Measurements from ENCODE around the gene PCDH17.

The PCDH17 gene

DNA sequence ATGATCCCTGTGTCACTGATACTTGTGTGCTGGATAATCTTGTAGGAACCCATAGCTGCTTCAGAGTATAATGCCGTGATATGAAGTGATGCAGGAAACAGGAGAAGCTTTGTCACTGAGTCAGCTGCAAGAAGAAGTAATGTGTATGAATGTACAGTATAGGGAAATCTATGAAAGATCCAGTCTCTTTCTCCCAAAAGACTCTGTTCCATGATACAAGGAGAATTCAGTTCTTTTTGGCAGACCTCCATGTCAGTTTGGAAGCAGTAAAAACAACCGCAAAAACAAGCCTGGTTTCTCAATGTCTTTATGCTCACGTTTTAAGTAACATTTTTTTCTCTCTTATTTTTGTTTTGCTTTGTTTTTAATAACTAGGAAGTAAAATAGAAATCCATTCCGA is 33.9 kb downstream of the PCDH17 start:
- Histone ChIP-seq H3K9me3 (ENCODE audit: severe bottlenecking) (no peaks in the 10 kb centered on the region), H3K27ac (no peak overlapping the region), H3K4me3 (ENCODE audit: low read depth, low read length) (no peak overlapping the region), H3K27me3 (ENCODE audit: insufficient read depth, low read depth, severe bottlenecking) (no peaks in the 10 kb centered on the region), H3K36me3 (no peaks in the 10 kb centered on the region)
- no peak for DNase-seq
- TF ChIP-seq, protein P1, sequence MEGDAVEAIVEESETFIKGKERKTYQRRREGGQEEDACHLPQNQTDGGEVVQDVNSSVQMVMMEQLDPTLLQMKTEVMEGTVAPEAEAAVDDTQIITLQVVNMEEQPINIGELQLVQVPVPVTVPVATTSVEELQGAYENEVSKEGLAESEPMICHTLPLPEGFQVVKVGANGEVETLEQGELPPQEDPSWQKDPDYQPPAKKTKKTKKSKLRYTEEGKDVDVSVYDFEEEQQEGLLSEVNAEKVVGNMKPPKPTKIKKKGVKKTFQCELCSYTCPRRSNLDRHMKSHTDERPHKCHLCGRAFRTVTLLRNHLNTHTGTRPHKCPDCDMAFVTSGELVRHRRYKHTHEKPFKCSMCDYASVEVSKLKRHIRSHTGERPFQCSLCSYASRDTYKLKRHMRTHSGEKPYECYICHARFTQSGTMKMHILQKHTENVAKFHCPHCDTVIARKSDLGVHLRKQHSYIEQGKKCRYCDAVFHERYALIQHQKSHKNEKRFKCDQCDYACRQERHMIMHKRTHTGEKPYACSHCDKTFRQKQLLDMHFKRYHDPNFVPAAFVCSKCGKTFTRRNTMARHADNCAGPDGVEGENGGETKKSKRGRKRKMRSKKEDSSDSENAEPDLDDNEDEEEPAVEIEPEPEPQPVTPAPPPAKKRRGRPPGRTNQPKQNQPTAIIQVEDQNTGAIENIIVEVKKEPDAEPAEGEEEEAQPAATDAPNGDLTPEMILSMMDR (IDR thresholded peaks at IDR 0.05; ENCODE audit: low read depth, low read length), result no peak

DNA sequence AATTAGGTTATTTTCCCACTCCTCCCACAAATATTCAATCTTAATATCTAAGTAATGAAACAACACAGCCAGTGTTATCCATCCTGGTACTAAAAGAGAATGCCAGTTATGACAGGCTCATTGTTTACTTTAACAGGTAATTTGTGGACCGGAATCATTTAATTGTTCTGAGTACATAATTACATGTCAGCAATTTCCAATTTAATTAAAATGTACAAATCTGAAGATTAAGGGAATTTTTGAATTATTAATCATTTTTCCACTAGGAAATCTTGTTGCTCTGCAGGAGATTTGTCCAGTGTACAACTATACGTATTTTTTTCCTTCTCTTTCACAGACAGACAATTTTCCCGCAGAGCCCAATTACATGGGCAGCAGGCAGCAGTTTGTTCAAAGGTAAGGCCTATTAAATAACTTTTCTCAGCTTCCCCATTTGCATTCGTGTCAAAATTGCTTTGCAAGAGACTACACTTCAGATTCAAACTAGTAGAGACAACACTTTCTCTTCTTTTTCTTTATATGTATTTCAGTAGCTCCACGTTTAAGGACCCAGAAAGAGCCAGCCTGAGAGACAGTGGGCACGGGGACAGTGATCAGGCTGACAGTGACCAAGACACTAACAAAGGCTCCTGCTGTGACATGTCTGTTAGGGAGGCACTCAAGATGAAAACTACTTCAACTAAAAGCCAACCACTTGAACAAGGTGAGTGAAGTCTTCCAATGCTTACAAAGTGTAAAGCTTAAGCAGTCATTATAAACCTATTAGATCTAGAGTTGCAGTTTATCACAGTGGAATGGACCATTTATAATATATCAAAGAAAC is 34.8 kb downstream of the PCDH17 start:
- no peak for DNase-seq
- H3K4me3 ChIP-seq (ENCODE audit: low read depth, low read length), result no peak overlapping the region

DNA sequence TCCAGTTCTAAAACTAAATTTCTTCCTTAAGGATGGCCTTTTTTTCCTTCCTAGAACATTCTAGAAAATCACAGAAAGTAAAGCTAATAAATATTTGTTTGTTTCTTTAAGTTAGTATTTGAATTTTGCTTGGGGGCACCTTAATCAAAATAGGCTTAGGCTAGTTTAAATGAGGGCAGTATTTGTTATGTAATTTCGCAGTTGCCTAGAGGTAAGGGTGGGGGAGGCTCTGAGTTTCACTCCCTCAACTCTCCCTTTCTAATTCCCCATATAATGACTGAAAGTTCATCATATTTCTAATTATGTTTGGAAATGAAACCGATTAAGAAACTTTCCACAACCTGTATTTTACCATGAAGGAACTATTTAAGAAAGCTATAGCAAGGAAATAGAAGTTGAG is 40.6 kb downstream of the PCDH17 start:
- DNase-seq, result no peak
- TF ChIP-seq, protein P1 (IDR thresholded peaks at IDR 0.05; ENCODE audit: low read depth, low read length), result no peak

More for the DNA sequence above, 34.8 kb downstream of the PCDH17 start:
- Histone ChIP-seq H3K27ac (no peak overlapping the region), H3K27me3 (ENCODE audit: insufficient read depth, low read depth, severe bottlenecking) (no peaks in the 10 kb centered on the region), H3K9me3 (ENCODE audit: severe bottlenecking) (no peaks in the 10 kb centered on the region), H3K36me3 (no peaks in the 10 kb centered on the region)
- TF ChIP-seq, protein P1 (IDR thresholded peaks at IDR 0.05; ENCODE audit: low read depth, low read length), result no peak

DNA sequence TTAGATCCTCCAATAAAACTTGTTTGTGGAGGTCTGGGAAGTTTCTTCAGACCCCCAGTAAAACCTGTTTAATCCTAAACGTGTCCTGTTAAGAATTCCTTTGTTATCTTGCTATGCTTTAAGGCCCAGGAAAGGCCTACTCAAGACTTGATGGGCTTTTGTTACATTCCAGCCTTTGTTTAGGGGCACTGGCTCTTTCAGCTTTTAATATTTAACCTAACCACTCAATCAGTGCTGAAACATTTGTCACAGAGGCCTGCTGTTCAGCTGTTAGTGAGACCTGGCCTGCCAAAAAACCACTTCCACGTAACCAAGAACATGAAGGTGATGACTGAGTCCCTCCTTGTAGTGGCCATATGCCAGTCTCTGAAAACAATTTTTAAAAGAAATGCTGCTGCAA is 41.7 kb downstream of the PCDH17 start:
- TF ChIP-seq, protein P1 (IDR thresholded peaks at IDR 0.05; ENCODE audit: low read depth, low read length), result no peak
- Histone ChIP-seq H3K27ac (no peak overlapping the region), H3K9me3 (ENCODE audit: severe bottlenecking) (no peaks in the 10 kb centered on the region), H3K4me3 (ENCODE audit: low read depth, low read length) (no peak overlapping the region), H3K27me3 (ENCODE audit: insufficient read depth, low read depth, severe bottlenecking) (no peaks in the 10 kb centered on the region), H3K36me3 (no peaks in the 10 kb centered on the region)
- DNase-seq, result no peak

More for the DNA sequence above, 40.6 kb downstream of the PCDH17 start:
- Histone ChIP-seq H3K4me3 (ENCODE audit: low read depth, low read length) (no peak overlapping the region), H3K9me3 (ENCODE audit: severe bottlenecking) (no peaks in the 10 kb centered on the region), H3K36me3 (no peaks in the 10 kb centered on the region), H3K27me3 (ENCODE audit: insufficient read depth, low read depth, severe bottlenecking) (no peaks in the 10 kb centered on the region), H3K27ac (no peak overlapping the region)

DNA sequence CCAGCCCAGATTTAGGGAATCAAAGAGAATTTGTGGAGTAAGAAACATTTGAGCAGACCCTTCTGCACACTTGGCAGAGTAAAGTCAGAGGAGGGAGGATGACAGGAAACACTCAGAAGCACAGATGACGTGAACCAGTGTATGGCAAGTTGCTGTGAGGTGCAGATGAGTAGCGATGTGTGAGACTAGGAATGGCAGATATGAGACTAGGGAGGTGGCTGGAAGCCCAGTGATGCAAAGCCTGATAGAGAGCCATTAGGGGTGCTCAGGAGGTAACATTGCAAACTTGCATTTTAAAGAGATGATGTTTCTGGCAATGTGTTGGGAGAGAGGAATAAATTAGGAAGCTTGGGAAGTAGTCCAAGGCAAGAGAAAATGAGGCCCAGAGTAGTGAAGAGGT is 44.0 kb downstream of the PCDH17 start:
- H3K27ac ChIP-seq, result no peak overlapping the region
- no peak overlapping the region for H3K4me3 ChIP-seq (ENCODE audit: low read depth, low read length)
- H3K27me3 ChIP-seq (ENCODE audit: insufficient read depth, low read depth, severe bottlenecking), result no peaks in the 10 kb centered on the region
- TF ChIP-seq, protein P1 (IDR thresholded peaks at IDR 0.05; ENCODE audit: low read depth, low read length), result no peak
- no peaks in the 10 kb centered on the region for H3K36me3 ChIP-seq
- no peaks in the 10 kb centered on the region for H3K9me3 ChIP-seq (ENCODE audit: severe bottlenecking)
- DNase-seq, result no peak

DNA sequence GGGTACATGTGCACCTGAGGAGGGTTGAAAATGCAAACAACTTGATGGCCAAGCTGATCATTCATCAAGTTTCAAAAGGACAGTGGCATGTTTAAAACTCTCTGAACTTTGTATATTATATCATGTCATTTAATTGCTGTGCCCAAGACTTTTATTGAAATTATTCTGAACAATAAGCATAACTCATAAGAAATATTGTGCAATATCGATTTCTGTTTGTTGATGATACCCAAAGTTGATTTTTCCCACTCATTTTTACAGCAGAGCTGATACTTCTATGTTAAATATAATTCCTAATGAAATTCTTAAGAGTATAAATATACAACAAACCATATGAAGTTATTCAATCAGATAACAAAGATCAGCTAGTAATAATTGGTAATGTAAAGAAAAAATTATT is 49.1 kb downstream of the PCDH17 start:
- TF ChIP-seq, protein P1 (IDR thresholded peaks at IDR 0.05; ENCODE audit: low read depth, low read length), result no peak
- Histone ChIP-seq H3K9me3 (ENCODE audit: severe bottlenecking) (no peaks in the 10 kb centered on the region), H3K36me3 (no peaks in the 10 kb centered on the region), H3K27me3 (ENCODE audit: insufficient read depth, low read depth, severe bottlenecking) (no peaks in the 10 kb centered on the region), H3K4me3 (ENCODE audit: low read depth, low read length) (no peak overlapping the region), H3K27ac (no peak overlapping the region)
- DNase-seq, result no peak
